ENCODE measurements around the gene ADAT3. TPM values are rescaled to one million over a fixed set of nuclear protein-coding genes. Genes with fewer than 3 reads are reported as not detected.
"Not testable (repeated sequence)": the region's sequence is repeated elsewhere in the genome, so short reads cannot be mapped to it uniquely, and the experiment has no call there.

The ADAT3 gene
- total RNA-seq, 1 experiment from 2014 or later: 4.8 TPM

- H3K27ac ChIP-seq; H3K9me3 ChIP-seq (replicated peaks); H3K36me3 ChIP-seq; H3K27me3 ChIP-seq; H3K4me1 ChIP-seq: not testable (repeated sequence)
- H3K4me3 ChIP-seq: peak within 1 kb of the TSS; percentile 81
- DNase-seq: peak; percentile 92
Observed at GRCh38 chr19:1885398-1886119, 19.6 kb upstream of the ADAT3 start, which contains the start of gene ABHD17A. TSS of gene ABHD17A (minus strand) at chr19:1885496. CDS start at chr19:1881566, 3,930 bp downstream.

- DNase-seq; H3K4me1 ChIP-seq; H3K27me3 ChIP-seq; H3K36me3 ChIP-seq; H3K9me3 ChIP-seq (replicated peaks); H3K27ac ChIP-seq; H3K4me3 ChIP-seq: not testable (repeated sequence)
Observed at GRCh38 chr19:1886360-1886759, 18.8 kb upstream of the ADAT3 start.

GRCh38 chr19:1888385-1888784 lies 16.8 kb upstream of the ADAT3 start:
- no peaks in the 10 kb centered on the region for H3K27me3 ChIP-seq
- no peaks in the 10 kb centered on the region for H3K36me3 ChIP-seq
- no peaks in the 10 kb centered on the region for H3K9me3 ChIP-seq (replicated peaks)
- H3K27ac ChIP-seq: no peak overlapping the region
- no peak for DNase-seq
- peaks cover 8% of the 10 kb centered on the region; the same call in 1 of the 2 replicates for H3K4me1 ChIP-seq
- no peak overlapping the region for H3K4me3 ChIP-seq

GRCh38 chr19:1889907-1890306 lies 15.3 kb upstream of the ADAT3 start:
- H3K27ac ChIP-seq: no peak overlapping the region
- H3K27me3 ChIP-seq: no peaks in the 10 kb centered on the region
- H3K4me3 ChIP-seq: no peak overlapping the region
- H3K36me3 ChIP-seq: no peaks in the 10 kb centered on the region
- peaks cover 5% of the 10 kb centered on the region; the same call in 1 of the 2 replicates for H3K4me1 ChIP-seq
- H3K9me3 ChIP-seq (replicated peaks): no peaks in the 10 kb centered on the region
- DNase-seq: no peak

- Histone ChIP-seq H3K36me3 (no peaks in the 10 kb centered on the region), H3K27me3 (no peaks in the 10 kb centered on the region), H3K4me1 (peaks cover 8% of the 10 kb centered on the region), H3K9me3 (replicated peaks) (no peaks in the 10 kb centered on the region), H3K4me3 (no peak overlapping the region), H3K27ac (no peak overlapping the region)
- DNase-seq: no peak
Observed at GRCh38 chr19:1893791-1894190, 11.4 kb upstream of the ADAT3 start.

- DNase-seq: no peak
- H3K4me3 ChIP-seq: no peak overlapping the region
- H3K27ac ChIP-seq: no peak overlapping the region
- no peaks in the 10 kb centered on the region for H3K9me3 ChIP-seq (replicated peaks)
- no peaks in the 10 kb centered on the region for H3K27me3 ChIP-seq
- peaks cover 8% of the 10 kb centered on the region for H3K4me1 ChIP-seq
- no peaks in the 10 kb centered on the region for H3K36me3 ChIP-seq
Observed at GRCh38 chr19:1896508-1896907, 8.7 kb upstream of the ADAT3 start.

GRCh38 chr19:1901940-1902404 lies 3.2 kb upstream of the ADAT3 start:
- no peak for DNase-seq
- no peak overlapping the region for H3K4me3 ChIP-seq

GRCh38 chr19:1902923-1903322 lies 2.3 kb upstream of the ADAT3 start:
- DNase-seq: no peak
- no peaks in the 10 kb centered on the region for H3K27me3 ChIP-seq
- H3K36me3 ChIP-seq: no peaks in the 10 kb centered on the region
- peaks cover 4% of the 10 kb centered on the region for H3K4me1 ChIP-seq
- H3K27ac ChIP-seq: no peak overlapping the region
- no peaks in the 10 kb centered on the region for H3K9me3 ChIP-seq (replicated peaks)
- no peak overlapping the region for H3K4me3 ChIP-seq

More at GRCh38 chr19:1901940-1902404, 3.2 kb upstream of the ADAT3 start:
- Histone ChIP-seq H3K36me3 (no peaks in the 10 kb centered on the region), H3K9me3 (replicated peaks) (no peaks in the 10 kb centered on the region), H3K4me1 (peaks cover 4% of the 10 kb centered on the region), H3K27ac (no peak overlapping the region), H3K27me3 (no peaks in the 10 kb centered on the region)

- H3K9me3 ChIP-seq (replicated peaks): no peaks in the 10 kb centered on the region
- H3K27ac ChIP-seq: no peak overlapping the region
- peak overlapping the region; percentile 71 for H3K4me3 ChIP-seq
- H3K36me3 ChIP-seq: no peaks in the 10 kb centered on the region
- DNase-seq: no peak
- peaks cover 10% of the 10 kb centered on the region for H3K4me1 ChIP-seq
- H3K27me3 ChIP-seq: no peaks in the 10 kb centered on the region
Observed at GRCh38 chr19:1904860-1905109, 414 bp upstream of the ADAT3 start.

- no peaks in the 10 kb centered on the region for H3K9me3 ChIP-seq (replicated peaks)
Observed at GRCh38 chr19:1905863-1906375, 720 bp downstream of the ADAT3 start.

GRCh38 chr19:1906985-1907562 lies 1.9 kb downstream of the ADAT3 start:
- H3K27ac ChIP-seq: no peak overlapping the region
- no peak overlapping the region for H3K4me3 ChIP-seq
- DNase-seq: no peak
- peaks cover 14% of the 10 kb centered on the region for H3K4me1 ChIP-seq
- H3K27me3 ChIP-seq: no peaks in the 10 kb centered on the region
- peaks cover 8% of the 10 kb centered on the region; the same call in 1 of the 2 replicates for H3K36me3 ChIP-seq
- no peaks in the 10 kb centered on the region for H3K9me3 ChIP-seq (replicated peaks)

More at GRCh38 chr19:1905863-1906375, 720 bp downstream of the ADAT3 start:
- H3K36me3 ChIP-seq: no peaks in the 10 kb centered on the region
- peaks cover 14% of the 10 kb centered on the region for H3K4me1 ChIP-seq
- no peak for DNase-seq
- H3K27me3 ChIP-seq: no peaks in the 10 kb centered on the region
- H3K4me3 ChIP-seq: peak overlapping the region; percentile 71
- H3K27ac ChIP-seq: peak overlapping the region; percentile 38

GRCh38 chr19:1907563-1908363 lies 2.6 kb downstream of the ADAT3 start:
- no peaks in the 10 kb centered on the region for H3K9me3 ChIP-seq (replicated peaks)
- peaks cover 14% of the 10 kb centered on the region for H3K4me1 ChIP-seq
- H3K36me3 ChIP-seq: peaks cover 9% of the 10 kb centered on the region; the same call in 1 of the 2 replicates
- peak; percentile 31 to 49 for DNase-seq
- H3K27me3 ChIP-seq: no peaks in the 10 kb centered on the region
- no peak overlapping the region for H3K4me3 ChIP-seq
- peak overlapping the region; percentile 23; the same call in 1 of the 2 replicates for H3K27ac ChIP-seq

GRCh38 chr19:1908364-1908678 lies 3.1 kb downstream of the ADAT3 start:
- Histone ChIP-seq H3K4me3 (no peak overlapping the region), H3K27me3 (no peaks in the 10 kb centered on the region), H3K36me3 (peaks cover 13% of the 10 kb centered on the region), H3K27ac (peak overlapping the region; percentile 23; the same call in 1 of the 2 replicates), H3K4me1 (peaks cover 14% of the 10 kb centered on the region), H3K9me3 (replicated peaks) (no peaks in the 10 kb centered on the region)
- DNase-seq: no peak

GRCh38 chr19:1909761-1910080 lies 4.5 kb downstream of the ADAT3 start:
- Histone ChIP-seq H3K4me1 (peaks cover 14% of the 10 kb centered on the region), H3K4me3 (no peak overlapping the region), H3K27me3 (no peaks in the 10 kb centered on the region), H3K27ac (peak overlapping the region; percentile 20; the same call in 1 of the 2 replicates), H3K9me3 (replicated peaks) (no peaks in the 10 kb centered on the region), H3K36me3 (peaks cover 14% of the 10 kb centered on the region)
- no peak for DNase-seq

- no peaks in the 10 kb centered on the region for H3K9me3 ChIP-seq (replicated peaks)
- DNase-seq: no peak
Observed at GRCh38 chr19:1910177-1910576, 5.0 kb downstream of the ADAT3 start.

More at GRCh38 chr19:1910177-1910576, 5.0 kb downstream of the ADAT3 start:
- no peaks in the 10 kb centered on the region for H3K27me3 ChIP-seq
- peaks cover 14% of the 10 kb centered on the region for H3K4me1 ChIP-seq
- H3K36me3 ChIP-seq: peaks cover 14% of the 10 kb centered on the region
- no peak overlapping the region for H3K4me3 ChIP-seq
- H3K27ac ChIP-seq: peak overlapping the region; percentile 20; the same call in 1 of the 2 replicates
